GM21367 (cell line): Measurements from ENCODE around the gene PARD3B.

Experiments
- ATAC-seq: cut with Tn5 transposase; IDR thresholded peaks from one replicate; pipeline ENCODE4 v1.9.1; 2021; ENCODE audit not compliant: unreplicated experiment

Gene PARD3B

GRCh38 chr2:204824751-204825453, 279.6 kb downstream of the PARD3B start:
- ATAC-seq = no peak

GRCh38 chr2:204825681-204826080, 280.4 kb downstream of the PARD3B start:
- ATAC-seq = no peak

GRCh38 chr2:204827701-204828590, 282.7 kb downstream of the PARD3B start:
- no peak for ATAC-seq

GRCh38 chr2:204834716-204835384, 289.6 kb downstream of the PARD3B start:
- ATAC-seq = no peak

- no peak for ATAC-seq
Measured at GRCh38 chr2:204835786-204836185, 290.5 kb downstream of the PARD3B start.

GRCh38 chr2:204840504-204840903, 295.2 kb downstream of the PARD3B start:
- no peak for ATAC-seq

DNA sequence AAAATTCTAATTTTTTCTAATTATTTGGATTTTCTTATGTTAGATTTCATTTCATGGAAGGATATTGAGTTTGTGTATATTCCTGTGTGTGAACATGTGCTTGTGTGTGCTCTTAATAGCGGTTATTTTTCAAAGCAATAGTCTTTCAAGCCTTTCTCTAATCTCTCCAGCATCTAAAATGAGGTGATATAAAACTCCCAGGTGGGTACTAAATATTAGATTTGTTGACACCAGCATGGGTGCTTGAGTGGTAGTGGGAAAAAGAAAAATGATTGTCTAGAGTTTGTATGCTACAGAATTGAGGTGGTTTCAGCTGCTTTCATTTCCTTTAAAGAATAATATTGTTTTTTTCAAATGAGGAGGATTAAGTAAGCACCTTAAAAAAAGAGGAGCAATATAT, 296.8 kb downstream of the PARD3B start:
- no peak for ATAC-seq

DNA sequence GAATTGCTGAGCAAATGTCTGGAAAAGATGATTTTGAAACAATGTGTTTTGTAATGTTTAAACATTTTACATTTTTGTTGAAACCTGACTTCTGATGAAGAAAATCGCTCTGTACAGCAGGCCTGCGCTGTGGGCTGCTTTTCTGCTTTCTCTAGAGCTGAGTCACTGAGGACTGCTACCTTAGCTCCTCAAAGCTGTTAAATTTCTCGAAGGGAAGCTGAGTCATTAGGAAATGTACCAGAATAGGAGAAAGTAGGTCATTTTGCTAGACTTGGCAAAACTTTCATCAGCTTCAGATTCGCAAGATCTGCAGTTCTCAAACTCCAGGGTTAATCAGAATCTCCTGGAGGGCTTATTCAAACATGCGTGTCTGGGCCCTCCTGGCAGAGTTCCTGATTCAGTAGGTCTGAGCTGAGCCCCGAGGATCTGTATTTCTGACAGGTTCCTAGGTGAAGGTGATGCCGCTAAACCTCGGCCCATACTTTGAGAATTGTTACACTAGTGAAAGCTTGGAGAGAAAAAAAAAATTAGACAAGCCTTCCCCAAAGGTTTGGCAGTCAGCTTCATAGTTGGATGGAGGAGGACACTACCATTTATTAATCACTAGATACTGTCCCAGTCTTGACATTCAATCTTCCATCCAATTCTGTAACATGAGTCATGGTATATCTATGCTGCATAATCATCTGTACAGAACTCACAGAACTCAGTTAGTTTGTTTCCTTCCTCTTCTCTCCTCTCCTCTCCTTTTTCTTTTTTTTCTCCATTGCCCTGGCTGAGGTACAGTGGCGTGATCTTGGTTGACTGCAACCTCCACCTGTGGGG, 297.6 kb downstream of the PARD3B start:
- ATAC-seq = no peak

DNA sequence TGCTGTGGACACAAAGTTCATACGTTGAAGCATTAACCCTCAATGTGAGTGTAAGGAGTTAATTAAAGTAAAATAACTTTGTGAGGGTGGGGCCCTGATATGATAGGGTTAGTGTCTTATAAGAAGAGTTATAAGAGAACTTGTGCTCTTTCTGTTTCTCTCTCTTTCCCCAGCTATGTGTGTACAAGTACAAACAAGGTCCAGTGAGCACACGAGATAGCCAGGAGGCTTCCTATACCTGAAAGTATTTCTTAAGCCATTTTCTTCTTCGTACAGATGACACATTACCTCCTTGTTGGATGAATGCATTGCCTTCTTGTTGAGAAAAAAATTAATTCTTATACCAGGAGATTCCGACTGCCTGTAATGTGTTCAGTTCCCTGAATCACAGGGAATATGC, 301.2 kb downstream of the PARD3B start:
- no peak for ATAC-seq

DNA sequence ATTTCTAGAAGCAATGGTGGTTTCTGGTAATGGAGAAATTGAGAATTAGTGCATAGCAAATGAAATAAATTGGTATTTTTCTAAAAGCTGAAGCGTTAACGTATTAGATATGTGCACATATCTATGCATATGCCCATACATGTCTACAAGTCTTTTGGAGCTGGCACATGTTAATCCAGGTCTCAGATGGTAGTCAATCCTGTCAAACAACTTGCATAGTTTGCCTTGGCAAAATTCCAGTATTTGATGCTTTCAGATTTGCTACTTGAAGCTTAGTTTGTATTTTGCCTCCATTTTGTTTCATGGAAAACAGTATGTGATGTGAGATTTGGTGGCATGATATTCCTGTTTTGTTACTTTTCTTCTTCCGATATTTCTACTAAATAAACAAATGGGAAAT, 304.6 kb downstream of the PARD3B start:
- no peak for ATAC-seq

- ATAC-seq = no peak
Measured at GRCh38 chr2:204850581-204850980, 305.3 kb downstream of the PARD3B start.

- no peak for ATAC-seq
Measured at GRCh38 chr2:204853905-204854304, 308.6 kb downstream of the PARD3B start.

DNA sequence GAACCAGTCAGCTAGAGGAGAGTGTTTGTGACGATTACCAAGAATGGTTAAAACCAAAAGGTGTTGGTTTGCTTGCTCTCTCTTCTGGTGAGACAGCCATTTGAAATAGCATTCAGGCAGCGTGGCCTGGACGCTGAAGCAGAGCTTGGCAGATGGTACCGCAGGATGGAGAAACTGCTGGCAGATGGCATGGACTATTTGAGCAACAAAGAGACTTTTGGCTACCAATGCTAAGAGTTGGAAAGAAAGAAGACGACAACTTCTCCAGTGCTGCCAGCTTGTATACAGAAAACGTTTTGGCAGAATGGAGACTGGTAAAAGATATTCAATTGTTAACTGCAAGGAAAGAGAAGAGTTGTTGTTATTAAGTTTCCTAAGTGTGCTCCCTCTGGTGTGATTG, 315.0 kb downstream of the PARD3B start:
- no peak for ATAC-seq

- ATAC-seq = no peak
Measured at GRCh38 chr2:204862809-204863208, 317.5 kb downstream of the PARD3B start.

- ATAC-seq = no peak
Measured at GRCh38 chr2:204863336-204863735, 318.1 kb downstream of the PARD3B start.

DNA sequence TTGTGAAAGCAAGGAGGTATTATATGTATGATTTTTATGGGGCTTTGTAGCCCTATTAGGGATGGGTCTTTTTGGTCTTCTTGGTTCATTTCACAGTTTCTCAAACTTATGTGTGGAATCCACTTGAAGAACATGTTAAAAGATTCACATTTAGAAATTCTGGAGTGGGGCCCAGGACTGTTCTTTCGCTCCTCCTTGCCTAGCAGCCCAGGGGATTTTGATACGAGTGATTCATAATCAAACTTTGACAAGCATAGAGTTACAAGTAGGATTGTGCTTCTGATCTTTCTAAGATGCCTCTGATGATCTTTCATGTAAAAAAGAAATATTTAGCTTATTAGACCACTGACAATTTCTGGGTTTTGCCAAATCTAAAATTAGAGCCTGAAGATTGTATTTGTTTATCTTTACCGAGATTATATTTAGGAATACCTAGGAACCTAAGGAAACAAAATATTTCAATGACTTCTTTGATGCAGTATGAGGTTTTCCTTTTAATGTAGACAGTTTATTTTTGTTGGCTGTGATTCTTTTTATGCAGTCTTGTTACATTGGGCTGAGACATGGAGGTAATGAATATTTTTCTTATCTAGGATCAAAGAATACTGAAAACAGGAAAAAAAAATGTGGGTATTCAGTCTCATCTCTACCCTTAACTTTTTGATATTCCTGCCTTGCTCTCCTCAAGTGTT, 324.0 kb downstream of the PARD3B start:
- ATAC-seq = no peak

DNA sequence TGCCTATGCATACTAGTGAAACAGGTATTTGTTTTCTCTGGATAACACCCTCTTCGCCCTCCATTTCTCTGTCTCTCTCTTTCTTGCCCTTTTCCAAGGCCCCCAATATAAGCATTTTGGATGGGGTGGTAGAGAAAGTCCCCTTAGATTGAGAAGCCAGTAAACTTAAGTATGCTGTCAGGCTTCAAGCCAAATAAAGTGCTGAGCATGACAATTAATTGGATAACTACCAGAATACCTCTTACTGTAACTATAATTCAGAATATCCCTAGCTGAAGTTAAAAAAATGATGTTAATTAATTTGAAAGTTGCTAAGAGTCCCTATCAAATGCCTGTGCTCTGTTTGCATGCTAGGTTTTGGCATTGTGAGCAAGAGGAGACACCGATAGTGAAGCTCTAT, 324.8 kb downstream of the PARD3B start:
- no peak for ATAC-seq

- no peak for ATAC-seq
Measured at GRCh38 chr2:204871231-204871953, 326.1 kb downstream of the PARD3B start.

GRCh38 chr2:204876311-204876710, 331.0 kb downstream of the PARD3B start:
- ATAC-seq = no peak

DNA sequence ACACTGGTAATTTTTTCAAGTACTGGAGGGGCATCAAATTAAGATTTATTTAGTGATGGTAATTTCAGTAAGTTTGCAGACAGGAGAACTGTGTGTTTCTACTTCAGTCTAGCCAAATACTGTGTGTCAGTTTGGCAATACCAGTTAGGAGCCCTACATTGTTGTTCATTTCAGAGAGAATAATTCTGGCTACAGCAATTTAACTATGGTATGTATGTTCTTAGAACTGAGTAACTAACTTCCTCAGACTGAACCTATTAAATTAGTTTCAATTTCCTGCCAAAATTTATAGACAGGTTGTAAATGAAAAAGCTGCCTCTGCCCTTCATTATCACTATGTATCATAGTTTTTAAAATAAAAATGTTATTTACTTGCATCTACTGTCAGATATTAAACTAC, 332.4 kb downstream of the PARD3B start:
- no peak for ATAC-seq
